NCI-H510A (cell line): ENCODE results near the gene CDH15.
A peak's percentile ranks its signal among the peaks of the same experiment; 100 is the strongest.
"Not testable (repeated sequence)": the region's sequence is repeated elsewhere in the genome, so short reads cannot be mapped to it uniquely, and the experiment has no call there.

Experiments
- DNase-seq: peaks from one replicate; lab custom pipeline; 2025; lab: John Stamatoyannopoulos, UW

CDH15 gene

DNA sequence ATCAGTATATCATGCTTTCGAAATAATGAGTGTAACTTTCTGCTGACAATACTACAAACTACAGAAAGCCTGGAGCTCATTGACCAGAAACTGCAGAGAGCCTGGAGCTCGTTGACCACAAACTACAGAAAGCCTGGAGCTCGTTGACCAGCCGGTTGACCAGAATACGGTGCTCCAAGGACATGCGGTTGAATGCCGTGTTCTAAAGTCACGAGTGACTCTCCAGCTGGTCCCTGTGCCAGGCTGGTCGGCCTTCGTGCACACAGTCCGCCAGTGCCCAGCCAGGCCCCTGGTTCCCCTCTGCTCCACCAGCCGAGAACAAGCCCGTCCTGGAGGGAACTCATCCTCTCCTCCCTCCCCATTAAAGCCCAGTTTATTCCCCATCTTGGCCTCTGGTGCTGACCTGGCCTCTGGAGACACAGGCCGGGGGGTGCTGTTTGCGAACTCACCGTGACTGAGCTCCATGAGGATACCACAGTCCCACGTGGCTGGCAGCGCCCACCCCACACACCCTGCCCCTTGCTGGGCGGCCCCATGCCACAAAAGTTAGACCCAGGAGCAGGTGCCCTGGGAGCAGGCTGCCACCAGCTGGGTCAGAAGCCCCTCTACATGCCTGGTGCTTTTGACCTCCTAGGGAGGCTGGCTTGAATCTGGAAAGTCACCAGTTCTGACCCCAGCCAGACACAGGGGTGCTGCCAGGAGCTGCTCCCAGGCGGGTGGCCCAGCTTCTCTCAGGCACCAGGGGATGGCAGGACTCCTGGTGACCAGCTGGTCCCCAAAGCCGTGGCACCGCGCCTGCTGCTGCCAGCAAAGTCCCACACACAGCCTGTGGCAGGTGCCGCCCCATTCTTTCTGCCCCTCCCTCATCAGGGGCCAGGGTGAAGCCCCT is 15.5 kb upstream of the CDH15 start:
- DNase-seq = no peak

DNA sequence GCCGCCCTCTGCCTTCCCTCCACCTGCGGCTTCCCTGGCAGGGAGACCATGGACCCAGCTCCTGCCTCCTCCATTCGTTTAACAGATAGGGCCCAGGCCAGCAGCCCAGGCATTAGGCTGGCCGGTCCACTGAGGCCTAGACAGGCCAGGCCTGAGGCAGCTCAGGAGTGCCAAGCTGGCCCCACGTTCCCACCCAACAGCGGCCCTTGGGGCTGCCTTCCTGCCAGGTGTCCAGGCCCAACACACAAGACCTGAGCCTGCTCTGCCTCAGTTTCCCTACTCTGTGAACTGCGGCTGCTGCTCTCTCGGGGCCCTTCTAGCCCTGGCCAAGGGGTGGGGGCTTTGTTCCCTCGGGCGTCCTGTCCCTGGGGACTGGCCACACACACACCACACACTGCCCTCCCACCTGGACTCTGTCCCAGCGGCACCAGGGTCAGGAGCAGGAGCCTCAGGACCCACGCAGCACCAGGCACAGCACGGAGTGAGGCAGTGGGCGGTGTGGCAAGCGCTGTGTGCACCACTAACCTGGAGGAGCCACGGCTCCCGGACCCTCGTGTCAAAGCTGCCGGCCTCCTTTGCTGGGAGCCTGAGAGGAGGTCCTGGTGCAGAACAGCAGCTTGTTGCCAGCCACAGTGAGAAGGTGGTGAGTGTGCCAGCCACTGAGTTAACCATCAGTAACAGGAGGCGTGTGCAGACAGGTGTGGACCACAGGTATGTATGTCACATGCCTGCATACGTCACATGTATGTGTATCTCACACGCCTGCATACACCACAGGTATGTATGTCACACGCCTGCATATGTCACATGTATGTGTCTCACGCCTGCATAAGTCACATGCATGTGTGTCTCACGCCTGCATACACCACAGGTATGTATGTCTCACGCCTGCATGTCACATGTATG is 14.6 kb upstream of the CDH15 start:
- DNase-seq = no peak

DNA sequence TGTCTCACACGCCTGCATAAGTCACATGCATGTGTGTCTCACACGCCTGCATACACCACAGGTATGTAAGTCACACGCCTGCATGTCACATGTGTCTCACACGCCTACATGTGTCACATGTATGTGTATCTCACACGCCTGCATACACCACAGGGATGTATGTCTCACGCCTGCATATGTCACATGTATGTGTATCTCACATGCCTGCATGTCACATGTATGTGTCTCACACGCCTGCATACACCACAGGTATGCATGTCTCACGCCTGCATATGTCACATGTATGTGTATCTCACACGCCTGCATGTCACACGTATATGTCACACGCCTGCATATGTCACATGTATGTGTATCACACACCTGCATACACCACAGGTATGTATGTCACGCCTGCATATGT is 13.8 kb upstream of the CDH15 start:
- no peak for DNase-seq

DNA sequence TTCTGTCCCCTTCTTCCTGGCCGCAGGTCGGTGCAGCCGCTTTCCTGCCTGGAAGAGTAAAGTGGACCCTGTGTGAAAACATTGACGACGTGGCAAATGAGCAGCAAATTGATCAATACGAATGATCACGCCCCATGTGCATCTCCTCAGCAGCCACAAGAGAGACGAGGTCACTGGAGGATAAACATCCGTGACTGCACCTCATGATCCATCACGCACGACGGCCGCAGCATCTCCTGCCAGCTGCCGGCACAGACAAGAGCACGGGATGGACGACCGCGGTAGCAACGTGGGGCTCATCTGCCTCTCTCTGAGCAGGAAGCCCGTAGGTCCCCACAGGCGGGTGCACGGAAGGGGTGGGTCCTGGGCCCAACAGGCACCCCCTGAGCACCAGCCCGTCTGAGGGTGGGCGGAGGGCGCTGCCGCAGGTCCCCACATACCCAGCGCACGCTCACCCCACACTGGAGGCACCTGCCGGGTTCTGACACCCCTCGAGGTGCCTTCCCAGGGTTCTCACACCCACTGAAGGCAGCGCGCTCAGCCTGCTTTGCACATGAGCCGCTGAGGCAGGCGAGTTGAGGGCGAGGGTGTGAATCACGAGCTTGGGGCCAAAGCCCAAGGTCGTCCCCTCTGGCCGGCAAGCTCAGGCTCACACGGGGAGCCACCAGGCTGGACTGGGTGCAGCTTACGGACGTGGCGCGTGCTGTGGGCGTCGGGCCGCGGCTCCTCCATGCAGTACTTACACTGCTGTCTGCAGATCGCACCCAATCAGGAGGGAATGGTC is 12.3 kb upstream of the CDH15 start:
- DNase-seq = no peak

DNA sequence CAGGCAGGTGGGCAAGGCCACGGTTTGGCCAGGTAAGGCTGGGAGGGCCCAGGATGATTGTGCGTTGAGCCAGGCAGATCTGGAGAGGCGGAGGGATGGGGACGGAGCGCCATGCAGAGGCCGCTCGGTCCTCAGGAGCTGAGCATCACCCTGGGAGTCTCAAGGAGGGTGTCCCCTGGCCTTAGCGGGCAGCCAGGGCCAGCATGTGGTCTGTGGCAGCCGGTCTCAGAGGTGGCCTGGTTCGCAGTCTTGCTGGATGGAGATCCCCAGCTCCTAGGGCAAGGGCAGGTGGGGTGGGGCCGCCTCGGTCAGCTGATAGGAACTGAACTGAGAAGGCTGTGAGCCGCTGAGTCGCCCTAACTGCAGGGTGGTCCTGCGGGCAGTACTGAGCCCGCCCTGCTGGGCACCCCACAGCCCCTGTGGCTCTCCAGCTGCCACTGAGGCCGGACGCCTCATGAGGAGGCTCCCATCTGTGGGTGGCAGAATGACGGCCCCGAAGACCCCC is 11.6 kb upstream of the CDH15 start:
- DNase-seq = no peak

DNA sequence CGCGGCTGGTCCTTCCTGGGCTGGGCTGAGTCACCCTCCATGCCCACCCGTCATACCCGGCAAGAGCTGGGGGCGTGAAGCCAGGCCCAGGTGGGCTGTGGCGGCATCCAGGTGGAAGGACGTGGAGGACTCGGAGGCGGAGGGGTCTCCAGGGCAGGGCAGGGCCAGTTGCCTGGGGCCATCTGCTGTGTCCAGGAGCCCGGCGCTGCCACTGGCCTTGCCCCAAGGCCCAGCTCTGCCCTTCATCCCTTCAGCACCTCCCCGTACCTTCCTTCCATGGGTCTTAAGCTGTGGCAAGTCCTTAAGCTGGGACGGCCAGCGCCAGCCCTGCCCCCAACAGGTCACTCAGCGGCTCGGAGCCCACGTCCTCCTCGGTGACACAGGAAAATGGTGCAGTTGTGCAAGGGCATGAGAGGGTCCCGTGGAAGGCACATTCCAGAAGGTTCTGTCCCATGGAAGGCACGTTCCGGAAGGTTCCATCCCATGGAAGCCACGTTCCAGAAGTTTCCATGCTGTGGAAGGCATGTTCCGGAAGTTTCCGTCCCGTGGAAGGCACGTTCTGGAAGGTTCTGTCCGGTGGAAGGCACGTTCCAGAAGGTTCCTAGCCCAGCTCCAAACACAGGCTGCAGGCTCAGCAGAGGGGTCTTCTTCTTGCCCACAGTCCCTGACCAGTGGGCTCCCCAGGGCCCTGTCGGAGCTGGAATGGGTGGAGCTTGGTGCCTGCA is 10.4 kb upstream of the CDH15 start:
- DNase-seq = no peak

DNA sequence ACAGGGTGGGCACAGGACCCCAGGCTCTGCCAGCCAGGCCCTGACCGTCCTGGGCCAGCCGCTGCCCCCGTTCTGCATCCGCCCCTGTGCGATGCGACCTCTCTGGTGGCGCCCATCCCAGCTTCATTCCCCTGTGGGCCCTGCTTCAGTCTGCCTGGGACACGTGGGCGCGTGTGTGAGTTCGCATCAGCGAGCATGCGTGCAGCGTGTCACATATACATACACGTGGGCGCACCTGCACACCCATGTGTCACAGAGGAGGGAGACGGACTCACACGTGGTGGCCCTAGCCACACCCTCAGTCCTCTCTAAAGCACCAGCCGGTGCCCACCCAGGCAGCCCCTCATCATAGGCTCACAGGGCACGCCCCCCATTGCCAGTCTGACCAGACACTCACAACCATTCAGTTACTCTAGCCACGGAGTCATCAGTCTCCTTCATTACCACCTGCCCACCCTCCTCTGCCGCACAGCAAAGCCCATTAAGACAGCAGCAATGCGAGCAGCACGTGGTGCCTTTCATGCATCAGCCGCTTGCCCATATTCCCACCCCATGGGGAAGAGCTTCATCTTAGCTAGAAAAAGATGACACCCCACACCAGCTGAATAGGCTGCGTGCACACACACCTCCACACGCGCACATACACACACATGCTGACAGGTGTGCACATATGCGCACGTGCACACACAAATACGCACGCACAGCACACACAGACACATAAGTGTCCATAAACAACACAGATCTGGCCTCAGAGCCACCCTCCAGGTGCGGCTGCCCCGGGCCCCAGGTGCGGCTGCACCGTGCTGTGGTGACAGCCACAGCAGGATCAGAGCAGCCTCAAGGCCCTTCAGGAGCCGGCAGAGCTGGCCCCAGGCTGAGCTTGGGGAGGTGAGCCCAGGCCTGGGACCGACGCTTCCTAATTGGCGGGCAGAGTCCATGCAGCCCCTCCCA is 9.5 kb upstream of the CDH15 start:
- DNase-seq = no peak

DNA sequence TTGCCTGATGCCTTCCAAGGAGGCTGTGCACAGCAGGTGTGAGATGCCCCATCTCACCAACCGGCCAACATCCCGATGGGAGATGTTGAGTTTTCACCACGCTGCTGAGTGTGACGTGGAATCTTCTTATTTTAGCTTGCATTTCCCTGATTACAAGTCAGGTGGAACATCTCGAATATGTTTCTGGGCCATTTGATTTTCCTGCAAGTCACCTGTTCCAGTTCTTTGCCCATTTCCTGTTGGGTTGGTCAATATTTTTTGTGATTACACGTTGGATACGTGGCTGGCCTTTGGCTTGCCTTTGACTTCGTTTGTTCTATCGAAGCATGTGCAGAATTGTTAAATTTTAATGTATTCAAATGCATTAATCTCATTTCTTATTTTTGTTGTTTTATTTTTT is 8.3 kb upstream of the CDH15 start:
- DNase-seq = no peak

DNA sequence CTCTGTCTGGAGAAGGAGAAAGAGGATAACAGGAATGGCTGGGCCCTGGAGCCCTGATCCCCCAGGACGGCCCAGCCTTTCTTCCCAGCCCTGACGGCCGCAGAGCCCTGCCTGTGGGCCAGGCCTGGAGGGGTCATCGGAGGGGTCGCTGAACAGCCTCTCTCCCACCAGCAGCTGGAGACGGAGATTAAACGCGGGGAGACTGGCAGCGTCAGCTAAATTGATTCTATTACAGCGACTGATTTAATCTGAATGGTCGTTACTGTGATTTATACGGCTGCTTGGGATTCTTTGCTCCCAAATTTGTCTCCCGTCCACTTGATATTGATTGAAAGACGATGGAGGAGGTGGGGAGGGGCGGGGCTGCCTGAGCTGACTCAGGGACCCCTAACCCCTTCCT is 7.1 kb upstream of the CDH15 start:
- no peak for DNase-seq

DNA sequence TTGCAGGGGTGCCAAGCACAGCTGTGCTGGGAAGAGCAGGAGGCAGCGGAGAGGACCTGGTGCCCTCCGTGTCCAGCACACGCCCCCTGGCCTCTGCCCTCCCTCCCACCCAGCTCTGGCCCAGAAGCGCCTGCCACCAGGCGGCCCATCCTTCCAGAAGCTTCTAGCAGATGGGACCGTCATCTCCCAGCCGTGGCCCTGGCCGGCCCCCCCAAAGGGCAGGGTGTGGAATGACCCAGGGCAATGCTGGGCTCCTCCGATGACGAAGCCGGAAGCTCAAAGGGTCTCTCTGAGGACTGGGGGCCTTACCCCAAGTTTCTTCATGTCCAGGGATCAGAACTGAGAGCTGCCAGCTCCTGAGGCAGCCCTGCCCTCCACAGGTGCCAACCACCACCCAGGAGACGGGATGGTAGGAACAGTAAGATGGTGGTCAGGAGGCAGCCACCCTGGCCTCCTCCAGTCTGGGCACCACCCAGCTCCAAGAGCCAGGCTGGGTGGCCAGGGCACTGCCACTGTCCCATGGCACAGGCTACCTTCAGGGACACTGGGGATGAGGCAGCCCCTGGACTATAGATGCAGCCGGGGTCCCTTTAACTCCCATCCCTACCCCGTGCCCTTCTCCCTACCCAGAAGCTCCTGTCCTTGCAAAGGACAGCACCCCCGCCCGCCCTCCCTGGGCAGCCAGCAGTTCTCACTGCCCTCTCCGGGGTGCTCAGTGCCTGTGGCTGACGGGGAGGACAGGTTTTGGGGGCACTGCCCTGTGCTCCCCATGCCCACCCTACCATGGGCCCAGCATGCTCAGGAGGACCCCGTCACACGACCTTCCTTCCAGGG is 6.5 kb upstream of the CDH15 start:
- no peak for DNase-seq

DNA sequence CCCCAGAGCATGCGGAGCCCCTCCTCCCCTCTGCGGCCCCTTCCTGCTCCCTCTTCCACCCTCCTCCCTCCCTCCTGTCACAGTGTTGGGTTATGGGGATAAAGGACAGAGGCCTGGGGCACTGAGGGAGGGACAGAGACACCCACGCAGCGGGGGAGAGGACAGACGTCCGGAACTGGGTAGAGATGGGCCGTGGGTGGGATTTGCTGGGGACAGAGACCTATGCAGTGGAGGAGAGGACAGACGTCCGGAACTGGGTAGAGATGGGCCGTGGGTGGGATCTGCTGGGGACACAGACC is 5.9 kb upstream of the CDH15 start:
- not testable (repeated sequence) for DNase-seq

DNA sequence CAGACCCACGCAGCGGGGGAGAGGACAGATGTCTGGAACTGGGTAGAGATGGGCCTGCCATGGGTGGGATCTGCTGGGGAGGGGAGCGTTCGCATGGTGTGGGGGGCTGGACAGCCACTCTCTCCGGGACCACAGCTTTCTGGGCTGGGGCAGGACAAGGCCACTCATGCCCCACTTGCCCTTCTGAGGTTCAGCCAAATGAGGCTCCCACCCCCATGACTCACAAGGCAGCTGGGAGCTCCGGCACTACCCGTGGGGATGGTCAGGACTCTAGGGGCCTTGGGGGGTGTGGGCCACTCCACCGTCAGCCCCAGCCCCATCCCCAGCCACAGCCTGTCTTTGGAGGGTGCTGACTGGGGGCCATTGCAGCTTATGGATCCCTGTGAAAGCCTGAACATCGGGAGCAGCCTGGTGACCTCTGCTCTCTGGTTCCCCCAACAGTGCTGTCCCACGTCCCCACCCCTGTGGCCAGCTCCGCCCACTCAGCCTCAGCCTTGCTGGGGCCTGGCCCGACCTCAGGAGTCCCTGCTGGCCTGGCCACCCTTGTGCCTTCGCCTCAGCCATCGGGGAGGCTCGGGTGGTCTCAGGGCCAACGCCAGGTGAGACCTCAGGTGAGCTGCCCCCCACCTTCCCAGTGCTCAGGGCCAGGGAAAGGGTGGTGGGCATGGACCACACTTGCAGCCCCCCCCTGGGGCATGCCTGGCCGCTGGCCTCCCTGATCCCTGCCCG is 4.7 kb upstream of the CDH15 start:
- DNase-seq = no peak

DNA sequence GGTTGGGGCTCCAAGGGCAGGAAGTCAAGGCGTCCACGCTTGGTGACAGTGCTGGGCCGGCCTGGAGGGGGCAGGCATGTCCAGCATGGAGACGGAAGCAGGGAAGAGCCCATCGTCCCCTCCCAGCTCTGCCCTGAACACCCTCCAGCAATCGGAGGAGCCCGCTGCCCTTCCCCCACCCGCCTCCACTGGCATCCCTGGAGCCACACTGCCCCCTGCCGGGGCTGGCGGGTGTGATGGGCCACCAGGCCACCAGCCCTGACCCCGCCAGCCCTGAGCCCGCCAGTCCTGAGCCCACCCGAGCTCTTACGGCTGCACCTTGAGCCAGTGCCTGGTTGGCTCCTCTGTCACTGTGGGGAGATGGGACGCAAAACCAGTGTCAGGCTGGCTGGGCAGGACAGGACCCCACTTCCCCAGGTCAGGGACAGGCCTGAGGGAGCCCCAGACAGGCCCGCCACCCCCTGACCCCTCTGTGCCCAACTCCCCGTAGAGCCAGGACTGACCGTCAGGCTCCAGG is 4.1 kb upstream of the CDH15 start:
- peak; percentile 50 for DNase-seq

DNA sequence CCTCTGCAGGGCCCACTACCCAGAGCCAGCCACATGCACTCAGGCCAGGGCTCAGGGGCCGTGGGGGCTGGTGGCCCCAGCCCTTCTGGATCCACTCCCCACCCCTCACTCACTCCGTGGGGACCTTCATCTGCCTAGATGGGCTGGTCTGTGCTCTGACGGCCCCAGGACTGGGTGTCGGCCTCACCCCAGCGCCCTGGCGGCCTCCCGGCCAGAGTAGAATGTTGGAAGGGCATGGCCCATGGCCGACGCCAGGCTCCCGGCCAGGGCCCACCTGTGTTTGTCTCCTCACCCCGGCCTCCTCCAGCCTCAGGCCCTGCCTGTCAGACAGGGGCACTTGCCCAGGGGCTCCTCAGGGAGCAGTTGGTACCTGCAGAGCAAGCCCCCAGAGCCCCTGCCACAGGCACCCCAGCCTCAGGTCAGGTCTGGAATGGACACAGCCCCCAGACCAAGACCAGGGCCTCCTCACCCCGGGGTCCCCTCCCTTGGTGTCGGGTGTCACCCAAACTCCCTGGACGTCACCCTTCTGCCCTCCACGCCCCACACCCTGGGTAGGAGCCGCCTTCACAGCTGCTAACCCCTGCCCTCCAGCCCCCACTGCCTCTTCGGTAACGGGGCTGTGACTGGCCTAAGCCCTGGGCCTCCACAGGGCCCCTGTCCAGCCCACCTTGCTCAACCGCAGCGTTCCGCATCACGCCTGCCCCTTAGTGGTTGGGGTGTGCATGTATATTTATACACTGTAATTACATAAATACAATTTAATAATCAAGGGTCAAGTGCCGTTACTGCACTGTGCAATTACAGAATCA is 3.0 kb upstream of the CDH15 start:
- no peak for DNase-seq

DNA sequence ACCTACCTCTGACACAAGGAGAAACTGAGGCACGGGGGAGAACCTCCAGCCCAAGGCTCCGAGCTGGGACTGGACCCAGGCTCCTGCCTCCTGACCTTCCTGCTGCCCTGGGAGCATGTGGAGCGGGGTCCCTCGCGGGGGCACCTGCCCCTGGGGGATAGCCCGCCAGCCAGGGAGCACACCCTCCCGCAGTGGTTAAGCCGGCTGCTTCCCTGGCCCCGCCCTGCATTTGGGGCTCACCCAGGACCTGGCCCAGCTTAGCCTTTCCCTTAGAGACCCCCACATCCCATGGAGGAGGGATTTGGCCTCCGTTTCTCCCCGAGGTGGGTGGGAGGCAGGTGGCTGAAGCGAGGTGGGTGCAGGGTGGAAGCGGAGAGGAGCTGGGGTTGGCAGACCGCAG is 1.8 kb upstream of the CDH15 start:
- no peak for DNase-seq

DNA sequence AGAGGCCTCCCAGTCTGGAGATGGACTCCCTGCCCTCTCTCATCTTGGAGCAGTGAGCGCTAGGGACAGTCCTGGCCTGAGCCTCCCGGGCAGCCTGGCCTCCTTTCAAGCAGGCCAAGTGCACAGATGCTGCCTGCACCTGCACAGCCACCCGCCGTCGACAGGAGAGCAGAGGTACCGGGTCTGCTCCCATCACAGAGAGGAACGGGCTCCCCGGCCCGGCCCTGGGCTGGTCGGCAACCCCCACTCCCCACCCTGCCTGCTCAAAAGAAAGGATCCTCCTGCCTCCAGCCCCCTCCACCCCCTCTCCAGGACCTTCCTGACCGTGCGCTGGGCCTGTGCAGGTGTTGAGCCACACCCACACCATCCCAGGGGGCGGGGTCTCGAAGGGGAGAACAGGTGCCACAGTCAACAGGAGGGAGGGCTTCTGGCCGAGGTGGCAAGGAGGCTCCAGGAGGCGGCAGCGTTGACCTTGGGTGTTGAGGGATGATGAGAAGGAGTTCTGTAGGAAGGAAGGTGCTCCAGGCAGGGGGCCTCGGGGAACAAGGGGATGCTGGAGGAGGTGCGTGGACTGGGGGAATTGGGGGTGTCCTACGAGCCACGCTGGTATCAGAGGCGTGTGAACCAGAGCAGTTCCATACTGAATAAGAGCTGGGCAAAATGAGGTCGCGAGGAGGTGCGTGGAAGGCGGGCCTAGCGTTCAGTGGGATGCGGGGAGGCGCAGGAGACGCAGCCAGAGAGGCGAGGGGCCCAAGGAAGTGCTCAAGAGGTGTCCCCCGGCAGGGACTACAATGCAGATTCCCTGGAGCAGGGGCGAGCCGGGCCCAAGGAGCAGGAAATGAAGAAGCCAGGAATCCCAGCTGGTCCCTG is 967 bp upstream of the CDH15 start:
- DNase-seq = peak; percentile 53

DNA sequence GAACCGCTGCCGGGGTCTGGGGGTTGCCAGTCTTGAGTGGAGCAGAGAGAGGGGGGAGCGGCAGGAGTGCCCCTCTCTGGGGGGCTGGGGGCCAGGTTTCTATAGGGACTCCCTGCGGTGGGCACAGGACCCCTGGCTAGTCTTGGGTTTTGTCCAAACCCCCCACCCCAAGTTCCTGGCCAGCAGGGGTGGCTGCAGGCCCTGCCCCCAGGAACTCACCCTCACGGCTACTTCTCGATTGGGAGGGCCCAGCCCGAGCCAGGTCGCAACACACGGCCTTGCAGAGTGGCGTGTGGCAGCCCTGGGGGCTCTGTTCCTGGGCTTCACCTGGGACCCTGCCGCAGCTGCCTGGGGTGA is 601 bp downstream of the CDH15 start:
- no peak for DNase-seq
